K562 (cell line): Measurements from ENCODE around the gene MTHFR. TPM values are rescaled to one million over a fixed set of nuclear protein-coding genes. Genes with fewer than 3 reads are reported as not detected.

Experiments used
- CBX1 ChIP-seq: sonication (generic); IDR thresholded peaks from 2 replicates; pipeline ENCODE4 v1.6.1; 2016; ENCODE audit warnings: antibody characterized with exemption, low read depth, mild to moderate bottlenecking
- CBX5 ChIP-seq: IDR thresholded peaks from 2 replicates; pipeline ENCODE4 v1.6.1; 2014; ENCODE audit warnings: low read depth, borderline replicate concordance
- EHMT2 ChIP-seq: fragments of 450-650 bp; IDR thresholded peaks from 2 replicates; pipeline ENCODE4 v1.6.1; 2018; ENCODE audit warnings: antibody characterized with exemption
- GATA2 ChIP-seq: sonication (generic); formaldehyde crosslinking; IDR thresholded peaks from 2 replicates; pipeline ENCODE4 v1.4.0; 2020; ENCODE audit warnings: mild to moderate bottlenecking, missing genetic modification reagents
- GATAD2B ChIP-seq: fragments of 450-650 bp; IDR thresholded peaks from 2 replicates; pipeline ENCODE4 v1.6.1; 2017; ENCODE audit warnings: mild to moderate bottlenecking, borderline replicate concordance
- HMGN3 ChIP-seq: IDR thresholded peaks from 2 replicates; pipeline ENCODE4 v1.6.1; 2011; ENCODE audit warnings: borderline replicate concordance, low read depth, mild to moderate bottlenecking, mixed read lengths, low read length; ENCODE audit not compliant: insufficient read length; ENCODE audit errors: extremely low read depth
- KLF10 ChIP-seq: fragments of 250-450 bp; sonication (Bioruptor Pico); IDR thresholded peaks from 2 replicates; pipeline ENCODE4 v1.6.1; 2021; ENCODE audit warnings: matching md5 sums
- MEIS2 ChIP-seq: fragments of 450-650 bp; IDR thresholded peaks from 2 replicates; pipeline ENCODE4 v1.6.1; 2014; ENCODE audit warnings: mild to moderate bottlenecking; ENCODE audit not compliant: partially characterized antibody
- NCOR1 ChIP-seq: fragments of 450-650 bp; IDR thresholded peaks from 2 replicates; pipeline ENCODE4 v1.6.1; 2016; ENCODE audit warnings: mild to moderate bottlenecking, moderate library complexity
- SOX6 ChIP-seq: fragments of 450-650 bp; IDR thresholded peaks from 2 replicates; pipeline ENCODE4 v1.6.1; 2014; ENCODE audit warnings: mild to moderate bottlenecking
- ZEB2 ChIP-seq: fragments of 450-650 bp; IDR thresholded peaks from 2 replicates; pipeline ENCODE4 v1.6.1; 2016
- ZNF592 ChIP-seq: fragments of 450-650 bp; IDR thresholded peaks from 2 replicates; pipeline ENCODE4 v1.6.1; 2017; ENCODE audit warnings: antibody characterized with exemption, mild to moderate bottlenecking
- ZNF77 ChIP-seq: fragments of 250-450 bp; sonication (Bioruptor Pico); IDR thresholded peaks from 2 replicates; pipeline ENCODE4 v1.5.0; 2020
- ZZZ3 ChIP-seq: fragments of 450-650 bp; IDR thresholded peaks from 2 replicates; pipeline ENCODE4 v1.6.1; 2016; ENCODE audit warnings: antibody characterized with exemption, mild to moderate bottlenecking, moderate library complexity
- polyA plus RNA-seq, 8 experiments: library from polyadenylated mRNA; depleted of rRNA in 4 of 8; stranded (reverse) in 5 of 8; unstranded in 3 of 8; fragments of >200 nt; fragmentation: Nextera tagmentation in 2 of 8; fragmentation: Illumina TruSeq in 1 of 8; extraction: Ambion mirVana in 2 of 8; extraction: Trizol in 1 of 8; gene quantifications; 2 replicates each; pipeline versions ENCODE4 v1.2.1 to v1.2.3, GENCODE V29; 2011 to 2014; ENCODE audit warnings: inconsistent platforms in 1 of 8, missing spikeins in 1 of 8
- total RNA-seq, 7 experiments: library from RNA; depleted of rRNA in 6 of 7; stranded (reverse); fragments of >200 nt in 6 of 7; fragmentation: Illumina TruSeq in 2 of 7; extraction: Trizol in 2 of 7; gene quantifications; 2 replicates each; pipeline versions ENCODE4 v1.2.1 to v1.2.3, GENCODE V29; 2011 to 2021; ENCODE audit warnings: low replicate concordance in 1 of 7
- TF ChIP-seq, protein P1 (sequence below): fragments of 450-650 bp; IDR thresholded peaks from 2 replicates; pipeline ENCODE4 v1.6.1; 2016; ENCODE audit warnings: mild to moderate bottlenecking, moderate library complexity

Gene MTHFR
- total and polyA plus RNA-seq, 9 of the 15 experiments (the other 6 are each of a cell fraction or from before 2014, with no cell fraction given): 5.0 to 104 (median 62.6) TPM

- TF ChIP-seq, protein P1, sequence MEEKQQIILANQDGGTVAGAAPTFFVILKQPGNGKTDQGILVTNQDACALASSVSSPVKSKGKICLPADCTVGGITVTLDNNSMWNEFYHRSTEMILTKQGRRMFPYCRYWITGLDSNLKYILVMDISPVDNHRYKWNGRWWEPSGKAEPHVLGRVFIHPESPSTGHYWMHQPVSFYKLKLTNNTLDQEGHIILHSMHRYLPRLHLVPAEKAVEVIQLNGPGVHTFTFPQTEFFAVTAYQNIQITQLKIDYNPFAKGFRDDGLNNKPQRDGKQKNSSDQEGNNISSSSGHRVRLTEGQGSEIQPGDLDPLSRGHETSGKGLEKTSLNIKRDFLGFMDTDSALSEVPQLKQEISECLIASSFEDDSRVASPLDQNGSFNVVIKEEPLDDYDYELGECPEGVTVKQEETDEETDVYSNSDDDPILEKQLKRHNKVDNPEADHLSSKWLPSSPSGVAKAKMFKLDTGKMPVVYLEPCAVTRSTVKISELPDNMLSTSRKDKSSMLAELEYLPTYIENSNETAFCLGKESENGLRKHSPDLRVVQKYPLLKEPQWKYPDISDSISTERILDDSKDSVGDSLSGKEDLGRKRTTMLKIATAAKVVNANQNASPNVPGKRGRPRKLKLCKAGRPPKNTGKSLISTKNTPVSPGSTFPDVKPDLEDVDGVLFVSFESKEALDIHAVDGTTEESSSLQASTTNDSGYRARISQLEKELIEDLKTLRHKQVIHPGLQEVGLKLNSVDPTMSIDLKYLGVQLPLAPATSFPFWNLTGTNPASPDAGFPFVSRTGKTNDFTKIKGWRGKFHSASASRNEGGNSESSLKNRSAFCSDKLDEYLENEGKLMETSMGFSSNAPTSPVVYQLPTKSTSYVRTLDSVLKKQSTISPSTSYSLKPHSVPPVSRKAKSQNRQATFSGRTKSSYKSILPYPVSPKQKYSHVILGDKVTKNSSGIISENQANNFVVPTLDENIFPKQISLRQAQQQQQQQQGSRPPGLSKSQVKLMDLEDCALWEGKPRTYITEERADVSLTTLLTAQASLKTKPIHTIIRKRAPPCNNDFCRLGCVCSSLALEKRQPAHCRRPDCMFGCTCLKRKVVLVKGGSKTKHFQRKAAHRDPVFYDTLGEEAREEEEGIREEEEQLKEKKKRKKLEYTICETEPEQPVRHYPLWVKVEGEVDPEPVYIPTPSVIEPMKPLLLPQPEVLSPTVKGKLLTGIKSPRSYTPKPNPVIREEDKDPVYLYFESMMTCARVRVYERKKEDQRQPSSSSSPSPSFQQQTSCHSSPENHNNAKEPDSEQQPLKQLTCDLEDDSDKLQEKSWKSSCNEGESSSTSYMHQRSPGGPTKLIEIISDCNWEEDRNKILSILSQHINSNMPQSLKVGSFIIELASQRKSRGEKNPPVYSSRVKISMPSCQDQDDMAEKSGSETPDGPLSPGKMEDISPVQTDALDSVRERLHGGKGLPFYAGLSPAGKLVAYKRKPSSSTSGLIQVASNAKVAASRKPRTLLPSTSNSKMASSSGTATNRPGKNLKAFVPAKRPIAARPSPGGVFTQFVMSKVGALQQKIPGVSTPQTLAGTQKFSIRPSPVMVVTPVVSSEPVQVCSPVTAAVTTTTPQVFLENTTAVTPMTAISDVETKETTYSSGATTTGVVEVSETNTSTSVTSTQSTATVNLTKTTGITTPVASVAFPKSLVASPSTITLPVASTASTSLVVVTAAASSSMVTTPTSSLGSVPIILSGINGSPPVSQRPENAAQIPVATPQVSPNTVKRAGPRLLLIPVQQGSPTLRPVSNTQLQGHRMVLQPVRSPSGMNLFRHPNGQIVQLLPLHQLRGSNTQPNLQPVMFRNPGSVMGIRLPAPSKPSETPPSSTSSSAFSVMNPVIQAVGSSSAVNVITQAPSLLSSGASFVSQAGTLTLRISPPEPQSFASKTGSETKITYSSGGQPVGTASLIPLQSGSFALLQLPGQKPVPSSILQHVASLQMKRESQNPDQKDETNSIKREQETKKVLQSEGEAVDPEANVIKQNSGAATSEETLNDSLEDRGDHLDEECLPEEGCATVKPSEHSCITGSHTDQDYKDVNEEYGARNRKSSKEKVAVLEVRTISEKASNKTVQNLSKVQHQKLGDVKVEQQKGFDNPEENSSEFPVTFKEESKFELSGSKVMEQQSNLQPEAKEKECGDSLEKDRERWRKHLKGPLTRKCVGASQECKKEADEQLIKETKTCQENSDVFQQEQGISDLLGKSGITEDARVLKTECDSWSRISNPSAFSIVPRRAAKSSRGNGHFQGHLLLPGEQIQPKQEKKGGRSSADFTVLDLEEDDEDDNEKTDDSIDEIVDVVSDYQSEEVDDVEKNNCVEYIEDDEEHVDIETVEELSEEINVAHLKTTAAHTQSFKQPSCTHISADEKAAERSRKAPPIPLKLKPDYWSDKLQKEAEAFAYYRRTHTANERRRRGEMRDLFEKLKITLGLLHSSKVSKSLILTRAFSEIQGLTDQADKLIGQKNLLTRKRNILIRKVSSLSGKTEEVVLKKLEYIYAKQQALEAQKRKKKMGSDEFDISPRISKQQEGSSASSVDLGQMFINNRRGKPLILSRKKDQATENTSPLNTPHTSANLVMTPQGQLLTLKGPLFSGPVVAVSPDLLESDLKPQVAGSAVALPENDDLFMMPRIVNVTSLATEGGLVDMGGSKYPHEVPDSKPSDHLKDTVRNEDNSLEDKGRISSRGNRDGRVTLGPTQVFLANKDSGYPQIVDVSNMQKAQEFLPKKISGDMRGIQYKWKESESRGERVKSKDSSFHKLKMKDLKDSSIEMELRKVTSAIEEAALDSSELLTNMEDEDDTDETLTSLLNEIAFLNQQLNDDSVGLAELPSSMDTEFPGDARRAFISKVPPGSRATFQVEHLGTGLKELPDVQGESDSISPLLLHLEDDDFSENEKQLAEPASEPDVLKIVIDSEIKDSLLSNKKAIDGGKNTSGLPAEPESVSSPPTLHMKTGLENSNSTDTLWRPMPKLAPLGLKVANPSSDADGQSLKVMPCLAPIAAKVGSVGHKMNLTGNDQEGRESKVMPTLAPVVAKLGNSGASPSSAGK: no peak
- TF ChIP-seq HMGN3 (no peak), ZNF592 (no peak), ZEB2 (0 out of 2 replicates have a peak, but pooled peaks have one; percentile 22), CBX1 (peak; percentile 84; the same call in 1 of the 2 replicates), MEIS2 (peak; percentile 27), KLF10 (CRISPR knock-in tag) (no peak), GATA2 (no peak), ZZZ3 (no peak), SOX6 (no peak), NCOR1 (no peak), GATAD2B (no peak), CBX5 (peak; percentile 97), ZNF77 (CRISPR knock-in tag) (no peak), EHMT2 (0 out of 2 replicates have a peak, but pooled peaks have one; percentile 48)
Observed at GRCh38 chr1:11757047-11757446, 48.7 kb downstream of the MTHFR start (continued).
